ENCODE results near the gene CCDC43. TPM values are rescaled to one million over a fixed set of nuclear protein-coding genes. Genes with fewer than 3 reads are reported as not detected.

CCDC43 gene
- total and polyA plus RNA-seq, 2 of the 13 experiments (the other 11 are each of a cell fraction or from before 2014, with no cell fraction given), result 17.5 to 94.8 TPM

- TF ChIP-seq HMGXB4 (CRISPR knock-in tag; IDR thresholded peaks at IDR 0.05; ENCODE audit: borderline replicate concordance in 1 of 2, low read depth in 1 of 2) (peak in 1 of 2 experiments; percentile 48; a peak in 1 of 4 replicates), KLF9 (CRISPR knock-in tag; IDR thresholded peaks at IDR 0.05; ENCODE audit: low read depth) (no peak), ZNF556 (CRISPR knock-in tag; IDR thresholded peaks at IDR 0.05; ENCODE audit: borderline replicate concordance) (0 out of 2 replicates have a peak, but pooled peaks have one; percentile 64), ZNF770 (CRISPR knock-in tag; IDR thresholded peaks at IDR 0.05) (peak; percentile 65), ZNF30 (CRISPR knock-in tag; IDR thresholded peaks at IDR 0.05) (no peak), ZBTB40 (IDR thresholded peaks at IDR 0.05) (no peak), ZBTB40 (CRISPR knock-in tag; IDR thresholded peaks at IDR 0.05) (no peak), STAT6 (CRISPR knock-in tag; IDR thresholded peaks at IDR 0.05; ENCODE audit: borderline replicate concordance) (no peak)
Observed at GRCh38 chr17:44628243-44629188, 61.1 kb downstream of the CCDC43 start (continued).
